GM04504 (cell line): ENCODE measurements around the gene NGB.

ENCODE experiments used
- DNase-seq: peaks from one replicate; pipeline ENCODE4 v3.0.0-alpha.2; 2012; ENCODE audit warnings: low read depth

Gene NGB

DNA sequence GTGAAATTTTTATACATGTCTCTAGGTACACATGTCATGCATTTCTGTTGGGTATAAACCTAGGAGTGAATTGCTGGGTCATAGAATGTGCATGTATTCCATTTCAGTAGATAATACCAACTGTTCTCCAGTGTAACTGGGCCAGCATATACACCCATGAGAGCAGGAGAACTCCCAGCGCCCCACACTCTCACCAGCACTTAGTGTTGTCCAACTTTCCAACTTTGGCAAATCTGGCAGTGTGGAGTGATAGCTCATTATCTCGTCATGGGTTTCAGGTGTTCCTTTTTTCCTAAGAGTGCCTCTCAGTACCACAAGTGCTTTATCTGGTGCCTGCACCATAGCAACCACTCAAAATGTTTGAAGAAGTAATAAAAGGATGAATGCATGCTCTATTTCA is 40.1 kb downstream of the NGB start:
- DNase-seq = no peak

DNA sequence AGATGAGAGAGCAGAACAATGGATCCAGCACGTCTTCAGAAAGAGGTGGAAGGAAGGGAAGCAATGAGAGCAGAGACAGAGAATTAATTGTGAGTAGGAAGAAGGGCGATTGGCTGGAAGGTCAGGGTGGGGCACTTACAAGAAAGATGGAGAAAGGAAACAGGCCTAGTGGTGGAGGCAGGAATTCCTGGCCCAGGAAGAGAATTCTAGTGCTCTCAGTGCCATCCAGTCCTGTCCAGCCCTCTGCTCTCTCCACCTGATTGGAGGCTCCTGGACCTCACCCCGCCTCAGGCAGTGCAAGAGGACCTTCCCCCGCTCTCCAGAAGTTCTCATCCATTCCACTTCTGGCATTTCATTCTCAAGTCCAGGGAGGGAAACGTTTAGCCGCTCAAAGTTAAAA is 43.0 kb downstream of the NGB start:
- DNase-seq = no peak

DNA sequence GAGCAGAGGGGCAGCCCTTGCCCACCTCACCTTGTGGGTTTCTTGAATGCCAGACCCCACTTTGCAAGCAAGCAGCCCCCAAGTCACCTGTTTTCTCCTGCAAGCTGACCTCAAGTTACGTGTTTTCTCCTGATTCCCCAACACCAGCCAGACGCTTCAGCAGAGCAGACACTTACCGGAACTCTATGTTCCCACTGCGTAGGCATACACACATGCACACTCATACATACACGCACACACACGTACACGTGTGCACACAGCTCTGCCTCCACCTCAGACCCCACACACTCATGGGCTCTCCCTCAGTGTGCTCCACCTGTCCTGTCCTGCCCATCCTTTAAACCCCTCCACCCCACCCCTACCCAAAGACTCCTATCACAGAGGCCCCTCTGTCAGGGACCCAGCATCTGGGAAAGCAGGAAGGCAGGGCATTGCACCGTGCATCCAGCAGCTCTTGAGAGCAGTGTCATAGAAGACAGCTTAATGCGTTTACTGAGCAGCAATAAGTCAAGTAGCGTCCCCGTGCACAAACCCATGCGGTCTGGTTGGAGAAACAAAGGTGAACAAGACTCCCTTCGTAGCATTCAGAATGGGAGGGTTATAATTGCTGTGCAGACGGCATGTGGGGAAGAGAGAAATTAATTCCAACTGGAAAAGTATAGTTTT is 45.0 kb downstream of the NGB start:
- DNase-seq = no peak

DNA sequence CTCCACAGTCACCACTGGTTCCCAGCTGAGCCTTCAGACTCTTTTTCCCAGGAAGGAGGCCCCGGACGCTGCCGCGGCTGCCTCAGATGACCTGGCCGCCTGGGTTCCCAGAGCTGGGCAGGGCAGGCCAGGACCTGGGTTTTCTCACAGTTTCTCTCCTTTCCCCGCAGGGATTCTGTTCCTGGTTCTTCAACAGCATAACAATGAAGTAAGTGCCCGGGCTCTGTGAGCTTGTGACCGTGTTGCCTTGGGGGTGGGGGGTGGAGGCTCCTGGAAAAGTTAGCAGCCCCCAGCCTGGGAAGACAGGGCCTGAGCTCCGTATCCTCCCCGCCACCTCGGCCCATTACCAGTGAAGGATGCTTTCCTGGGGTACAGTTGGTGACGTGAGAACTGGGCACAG is 45.8 kb downstream of the NGB start:
- no peak for DNase-seq

DNA sequence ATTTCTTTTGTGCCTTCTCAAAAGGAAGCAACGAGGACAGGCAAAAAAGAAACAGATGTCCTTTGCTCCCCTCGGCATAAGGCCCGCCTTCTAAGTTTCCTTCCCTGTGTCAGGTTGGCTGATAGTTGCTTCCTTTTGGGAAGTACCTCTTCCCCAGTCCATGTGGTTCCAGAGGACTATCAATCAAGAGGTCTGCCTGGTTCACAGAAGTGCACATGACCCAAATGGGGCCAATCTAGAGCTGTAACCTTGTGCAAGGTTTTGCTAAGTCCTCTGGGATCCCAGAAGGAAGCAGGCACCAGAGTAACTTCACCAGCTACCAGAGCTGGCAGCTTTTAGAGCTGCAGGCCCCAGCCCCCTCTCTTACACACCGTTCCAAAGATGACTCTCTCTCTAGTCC is 46.8 kb downstream of the NGB start:
- no peak for DNase-seq

DNA sequence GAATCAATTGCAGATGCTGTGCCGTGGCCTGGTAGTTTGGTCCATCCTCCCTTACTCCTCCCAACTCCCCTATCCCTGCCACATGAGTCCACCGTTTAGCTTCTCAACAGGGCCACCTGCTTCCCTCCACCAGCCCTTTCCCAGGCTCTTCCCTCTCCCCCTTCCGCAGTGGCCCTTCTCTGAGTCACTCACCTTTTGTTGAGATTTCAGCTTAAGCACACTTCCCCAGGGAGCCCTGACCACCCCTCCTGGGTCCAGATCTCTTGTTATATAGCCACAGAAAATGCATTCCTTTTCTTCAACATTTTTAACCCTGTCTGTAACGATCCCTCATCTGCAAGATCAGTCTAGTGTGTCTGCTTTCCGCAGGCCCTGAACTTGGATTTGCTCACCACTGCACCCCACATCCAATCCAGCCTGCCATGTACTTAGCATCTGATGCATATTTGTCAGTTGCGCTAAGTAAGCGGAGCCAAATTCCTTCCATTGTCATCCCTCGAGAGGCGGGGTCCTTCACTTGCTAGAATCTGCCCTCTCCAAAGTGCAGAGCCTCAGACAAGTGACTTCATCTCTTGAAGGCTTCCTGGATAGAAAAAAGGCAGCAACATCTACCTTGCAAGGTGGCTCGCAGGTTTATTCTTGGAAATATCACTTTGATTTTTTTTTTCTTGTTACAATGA is 48.3 kb downstream of the NGB start:
- DNase-seq = no peak

DNA sequence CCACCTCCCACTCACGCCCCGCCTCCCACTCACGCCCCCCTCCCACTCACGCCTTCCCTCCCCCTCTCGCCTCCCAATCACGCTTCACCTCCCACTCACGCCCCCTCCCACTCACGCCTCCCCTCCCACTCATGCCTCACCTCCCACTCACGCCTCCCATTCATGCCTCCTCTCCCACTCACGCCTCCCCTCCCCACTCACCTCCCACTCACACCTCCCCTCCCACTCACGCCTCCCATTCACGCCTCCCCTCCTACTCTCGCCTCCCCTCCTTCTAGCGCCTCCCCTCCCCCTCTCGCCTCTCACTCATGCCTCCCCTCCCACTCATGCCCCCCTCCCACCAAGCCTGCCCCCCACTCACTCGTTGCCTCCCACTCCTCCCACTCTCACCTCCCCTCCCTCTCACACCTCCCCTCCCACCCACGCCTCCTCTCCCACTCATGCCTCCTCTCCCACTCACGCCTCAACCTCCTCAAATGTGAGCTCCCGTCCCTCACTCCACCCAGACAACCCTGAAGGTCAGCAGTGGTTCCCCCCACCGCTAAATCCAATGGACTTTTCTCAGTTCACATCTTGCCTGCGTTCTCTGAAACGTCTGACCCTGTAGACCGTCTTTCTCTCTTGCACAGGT is 49.6 kb downstream of the NGB start:
- DNase-seq = no peak

DNA sequence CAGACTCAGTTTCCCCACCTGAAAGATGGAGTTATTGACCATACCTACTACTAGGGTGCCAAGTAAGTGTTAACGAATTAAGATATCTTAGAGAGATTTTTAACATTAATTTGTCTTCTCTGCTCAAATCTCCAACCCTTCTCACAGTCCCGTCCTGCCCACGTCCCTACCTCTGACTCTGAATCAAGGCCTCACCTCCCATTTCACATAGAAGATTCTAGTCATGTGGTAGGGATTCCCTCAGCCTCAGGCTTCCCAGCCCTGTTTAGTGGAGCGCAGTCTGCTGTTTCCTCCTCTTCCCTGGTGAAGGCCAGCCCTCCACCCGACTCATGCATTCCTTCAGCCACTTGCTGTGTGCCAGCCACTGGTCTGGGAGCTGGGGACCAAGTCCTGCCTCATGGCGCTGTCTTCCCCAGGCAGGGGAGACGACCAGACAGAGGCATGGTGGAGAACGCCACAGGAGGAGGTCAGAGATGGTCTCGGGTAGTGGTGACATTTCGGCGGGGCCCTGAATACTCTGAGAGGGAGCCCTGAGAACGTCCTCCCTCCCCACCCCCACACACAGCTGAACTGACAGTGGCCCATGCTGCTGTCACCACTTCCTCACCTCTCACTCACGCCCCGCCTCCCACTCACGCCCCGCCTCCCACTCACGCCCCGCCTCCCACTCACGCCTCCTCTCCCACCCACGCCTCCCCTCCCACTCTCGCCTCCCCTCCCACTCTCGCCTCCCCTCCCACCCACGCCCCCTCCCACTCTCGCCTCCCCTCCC is 50.6 kb downstream of the NGB start:
- DNase-seq = no peak

DNA sequence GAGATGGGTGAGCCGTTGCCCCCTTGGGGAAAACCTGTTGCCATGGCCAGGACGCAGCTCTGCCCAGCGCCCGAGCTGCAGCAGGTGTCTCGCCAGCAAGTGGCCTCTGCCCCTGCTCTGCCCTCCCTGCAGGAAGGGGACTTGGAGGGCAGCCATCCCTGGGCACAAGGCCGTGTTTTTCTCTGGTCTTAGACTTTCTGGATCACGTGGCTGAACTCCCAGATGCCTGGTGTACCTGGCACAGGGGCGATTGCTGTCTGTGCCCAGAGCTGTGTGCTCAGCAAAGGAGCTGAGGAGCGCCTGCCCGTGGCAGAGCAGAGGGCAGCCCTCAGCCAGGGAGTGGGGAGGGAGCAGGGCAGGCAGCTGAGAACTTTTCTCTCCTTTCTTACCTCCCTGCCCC is 51.4 kb downstream of the NGB start:
- no peak for DNase-seq

DNA sequence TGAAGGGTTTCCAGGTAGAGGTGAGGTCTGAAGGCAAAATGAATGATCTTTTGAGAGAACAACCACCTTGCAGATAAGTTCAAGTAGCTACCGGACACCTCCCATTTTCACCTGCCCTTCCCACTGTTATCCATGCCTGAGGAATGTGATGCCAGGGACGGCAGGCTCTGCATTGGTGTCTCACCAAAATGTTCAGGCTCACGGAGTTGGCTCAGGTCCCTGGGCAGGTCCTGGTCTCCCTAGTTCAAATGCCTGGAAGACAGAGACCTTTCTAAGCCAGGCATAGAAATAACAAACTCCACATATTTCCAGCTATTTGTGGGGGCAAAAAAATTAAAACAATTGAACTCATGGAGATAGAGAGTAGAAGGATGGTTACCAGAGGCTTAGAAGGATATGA is 53.5 kb downstream of the NGB start:
- DNase-seq = no peak
